Left lung (tissue), 10 donors: Measurements from ENCODE around the gene LILRB3. TPM values are rescaled to one million over a fixed set of nuclear protein-coding genes. Genes with fewer than 3 reads are reported as not detected.
A peak's percentile ranks its signal among the peaks of the same experiment; 100 is the strongest.

Experiments used
- ATAC-seq: fragments of 200-7000 bp; cut with Tn5 transposase; one replicate; pipeline ENCODE4 v1.9.1; 2020; ENCODE audit warnings: moderate library complexity
- DNase-seq, 4 donors: peaks; one replicate each; pipeline ENCODE4 v3.0.0-alpha.2; 2013 to 2020
- H3K27ac ChIP-seq, 2 donors: fragments of 200-600 bp; sonication (generic) in 1 of 2; one replicate each; pipeline versions ENCODE4 v1.5.0 to v1.8.0; 2020 to 2021
- H3K27me3 ChIP-seq, 2 donors: fragments of 200-600 bp; sonication (generic) in 1 of 2; one replicate each; pipeline versions ENCODE4 v1.5.0 to v1.8.0; 2020 to 2021
- H3K36me3 ChIP-seq, 2 donors: fragments of 200-600 bp; sonication (generic) in 1 of 2; one replicate each; pipeline versions ENCODE4 v1.5.0 to v1.8.0; 2020 to 2021
- H3K4me1 ChIP-seq, 2 donors: fragments of 200-600 bp; one replicate each; pipeline ENCODE4 v1.8.0; 2021
- H3K4me3 ChIP-seq, 2 donors: fragments of 200-600 bp; sonication (generic) in 1 of 2; one replicate each; pipeline versions ENCODE4 v1.5.0 to v1.8.0; 2020 to 2021; ENCODE audit warnings: mild to moderate bottlenecking in 1 of 2
- H3K9me3 ChIP-seq, 2 donors: fragments of 200-600 bp; sonication (generic) in 1 of 2; one replicate each; pipeline versions ENCODE4 v1.5.0 to v1.8.0; 2020 to 2021
- intact Hi-C, 2 donors: fragments of 100-400 bp; cut with DNase I; formaldehyde crosslinking; loops; one replicate each; pipeline versions ENCODE4 v1.11.2 to v1.14.2; 2022
- polyA plus RNA-seq, 6 donors: library from polyadenylated mRNA; unstranded; fragments of 120-200 nt; gene quantifications; one replicate each; pipeline ENCODE4 v1.2.1, GENCODE V29; 2013; ENCODE audit not compliant: insufficient read length in 6 of 6
- total RNA-seq, 2 donors: library from RNA; stranded (reverse); fragmentation: NEBNext Ultra II Directional; extraction: Animal tissue kit (Norgen Biotek cat#: 25700); gene quantifications; one replicate each; pipeline ENCODE4 v1.2.1, GENCODE V29; 2021
- TF ChIP-seq, protein P1 (sequence below), 2 donors: fragments of 200-600 bp; sonication (generic) in 1 of 2; IDR thresholded peaks; one replicate each; pipeline versions ENCODE4 v1.5.0 to v1.8.0; 2021; ENCODE audit warnings: antibody characterized with exemption in 2 of 2
- donor health status: DM: no; HTN: yes; CAD: no.
- donor health status: DM: no; HTN: no; CAD: no.

Gene LILRB3
- total and polyA plus RNA-seq, 8 donors, result 2.1 to 90.8 (median 2.6) TPM

DNA sequence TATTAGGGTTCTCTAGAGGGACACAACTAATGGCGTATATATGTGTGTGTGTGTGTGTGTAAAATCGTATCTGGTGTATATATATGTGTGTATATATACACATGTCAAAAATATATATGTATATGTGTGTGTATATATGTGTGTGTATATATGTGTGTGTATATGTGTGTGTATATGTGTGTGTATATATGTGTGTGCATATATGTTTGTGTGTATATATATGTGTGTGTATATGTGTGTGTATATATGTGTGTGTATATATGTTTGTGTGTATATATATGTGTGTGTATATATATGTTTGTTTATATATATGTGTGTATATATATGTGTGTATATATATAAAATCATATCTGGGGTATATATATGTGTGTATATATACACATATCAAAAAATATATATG is 39.7 kb upstream of the LILRB3 start:
- no peaks in the 10 kb centered on the region for H3K36me3 ChIP-seq
- TF ChIP-seq, protein P1, sequence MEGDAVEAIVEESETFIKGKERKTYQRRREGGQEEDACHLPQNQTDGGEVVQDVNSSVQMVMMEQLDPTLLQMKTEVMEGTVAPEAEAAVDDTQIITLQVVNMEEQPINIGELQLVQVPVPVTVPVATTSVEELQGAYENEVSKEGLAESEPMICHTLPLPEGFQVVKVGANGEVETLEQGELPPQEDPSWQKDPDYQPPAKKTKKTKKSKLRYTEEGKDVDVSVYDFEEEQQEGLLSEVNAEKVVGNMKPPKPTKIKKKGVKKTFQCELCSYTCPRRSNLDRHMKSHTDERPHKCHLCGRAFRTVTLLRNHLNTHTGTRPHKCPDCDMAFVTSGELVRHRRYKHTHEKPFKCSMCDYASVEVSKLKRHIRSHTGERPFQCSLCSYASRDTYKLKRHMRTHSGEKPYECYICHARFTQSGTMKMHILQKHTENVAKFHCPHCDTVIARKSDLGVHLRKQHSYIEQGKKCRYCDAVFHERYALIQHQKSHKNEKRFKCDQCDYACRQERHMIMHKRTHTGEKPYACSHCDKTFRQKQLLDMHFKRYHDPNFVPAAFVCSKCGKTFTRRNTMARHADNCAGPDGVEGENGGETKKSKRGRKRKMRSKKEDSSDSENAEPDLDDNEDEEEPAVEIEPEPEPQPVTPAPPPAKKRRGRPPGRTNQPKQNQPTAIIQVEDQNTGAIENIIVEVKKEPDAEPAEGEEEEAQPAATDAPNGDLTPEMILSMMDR (IDR thresholded peaks at IDR 0.05), result no peak
- H3K27me3 ChIP-seq, result peaks cover 0 to 5% of the 10 kb centered on the region in 2 donors
- ATAC-seq, result no peak
- H3K4me3 ChIP-seq, result no peak overlapping the region
- no peaks in the 10 kb centered on the region for H3K9me3 ChIP-seq
- intact Hi-C loops, result no loop called here
- H3K4me1 ChIP-seq, result peaks cover 0 to 11% of the 10 kb centered on the region in 2 donors
- no peak for DNase-seq
- no peak overlapping the region for H3K27ac ChIP-seq

- Histone ChIP-seq H3K4me1 (peaks cover 0 to 11% of the 10 kb centered on the region in 2 donors), H3K9me3 (no peaks in the 10 kb centered on the region), H3K27ac (no peak overlapping the region), H3K36me3 (no peaks in the 10 kb centered on the region), H3K27me3 (peaks cover 0 to 9% of the 10 kb centered on the region in 2 donors), H3K4me3 (no peak overlapping the region)
- intact Hi-C loops, result no loop called here
- DNase-seq (no peak), ATAC-seq (no peak)
- TF ChIP-seq, protein P1 (IDR thresholded peaks at IDR 0.05), result no peak
Observed at GRCh38 chr19:54262066-54262465, 39.3 kb upstream of the LILRB3 start.

DNA sequence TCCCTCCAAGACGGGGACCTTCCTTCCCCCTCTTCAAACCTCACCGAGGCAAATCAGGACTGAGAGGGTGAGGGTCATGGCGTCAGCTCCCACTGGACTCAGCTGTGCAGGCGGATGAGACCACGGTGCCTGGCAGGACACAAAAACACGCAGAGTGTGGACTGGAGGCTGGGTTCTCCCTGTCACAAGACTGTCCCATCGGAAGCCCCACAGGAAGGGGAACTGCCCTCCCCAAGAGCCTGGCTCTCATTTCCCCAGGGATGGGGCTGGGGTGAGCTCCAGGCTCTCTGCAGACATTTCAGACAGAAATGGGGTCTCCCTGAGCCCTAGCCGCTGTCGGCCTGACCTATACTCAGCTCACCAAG is 34.3 kb upstream of the LILRB3 start, which contains the start of gene LILRB5:
Gene LILRB5, minus strand, starts transcription at position 158 of the 365 bp plus-strand sequence. Its CDS starts 80 bp downstream, at position 78.
- peaks cover 0 to 58% of the 10 kb centered on the region in 2 donors for H3K27me3 ChIP-seq
- DNase-seq, result peak in 1 of 4 donors; percentile 50
- ATAC-seq, result peak; percentile 63
- intact Hi-C loops, result no loop called here
- H3K4me3 ChIP-seq, result peak within 1 kb of the TSS in 1 of 2 donors; percentile 20
- H3K27ac ChIP-seq, result no peak within 1 kb of the TSS
- no peaks in the 10 kb centered on the region for H3K36me3 ChIP-seq
- peaks cover 0 to 8% of the 10 kb centered on the region in 2 donors for H3K4me1 ChIP-seq
- no peaks in the 10 kb centered on the region for H3K9me3 ChIP-seq
- TF ChIP-seq, protein P1 (IDR thresholded peaks at IDR 0.05), result no peak

- Histone ChIP-seq H3K9me3 (no peaks in the 10 kb centered on the region), H3K27ac (no peak overlapping the region), H3K4me3 (peak overlapping the region in 1 of 2 donors; percentile 20), H3K36me3 (no peaks in the 10 kb centered on the region), H3K4me1 (peaks cover 0 to 8% of the 10 kb centered on the region in 2 donors), H3K27me3 (peaks cover 0 to 61% of the 10 kb centered on the region in 2 donors)
- TF ChIP-seq, protein P1 (IDR thresholded peaks at IDR 0.05), result no peak
- ATAC-seq (no peak), DNase-seq (peak in 1 of 4 donors; percentile 41)
- intact Hi-C loops, result no loop called here
Observed at GRCh38 chr19:54256250-54257115, 33.7 kb upstream of the LILRB3 start.

DNA sequence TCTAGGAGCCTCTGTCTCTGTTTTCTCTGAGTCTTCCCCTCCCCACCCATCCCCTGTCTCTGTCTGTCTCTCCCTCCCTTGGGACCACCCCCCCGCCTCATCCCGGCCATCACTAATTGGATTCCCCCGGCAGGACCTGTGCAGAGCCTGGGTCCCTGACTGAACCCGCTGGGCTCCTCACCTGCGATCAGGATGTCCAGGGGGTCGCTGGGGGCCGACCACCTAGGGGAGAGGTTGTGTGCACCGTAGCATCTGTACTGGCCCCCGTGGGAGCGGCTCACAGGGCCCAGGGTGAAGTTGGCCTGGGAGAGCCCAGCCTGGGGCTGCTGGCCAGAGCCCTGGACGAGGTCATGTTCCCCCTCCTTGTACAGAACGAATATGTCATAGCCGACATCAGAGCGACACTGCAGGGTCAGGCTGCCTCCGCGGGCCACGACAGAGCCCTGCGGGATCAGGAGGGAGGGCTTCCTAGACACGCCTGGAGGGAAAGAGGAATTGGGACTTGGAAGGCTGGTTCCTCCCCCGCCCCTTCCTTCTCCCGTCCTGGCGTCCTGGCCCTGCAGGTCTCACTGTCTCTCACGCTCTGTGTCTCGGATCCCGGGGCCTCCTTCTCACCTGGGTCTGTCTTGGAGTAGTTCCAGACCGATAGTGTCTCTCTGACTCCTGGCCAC is 32.4 kb upstream of the LILRB3 start:
- TF ChIP-seq, protein P1 (IDR thresholded peaks at IDR 0.05), result no peak
- intact Hi-C loops, result no loop called here
- DNase-seq (no peak), ATAC-seq (no peak)
- no peaks in the 10 kb centered on the region for H3K9me3 ChIP-seq
- no peak overlapping the region for H3K4me3 ChIP-seq
- peaks cover 0 to 61% of the 10 kb centered on the region in 2 donors for H3K27me3 ChIP-seq
- H3K4me1 ChIP-seq, result peaks cover 0 to 8% of the 10 kb centered on the region in 2 donors
- no peak overlapping the region for H3K27ac ChIP-seq
- H3K36me3 ChIP-seq, result no peaks in the 10 kb centered on the region
